H9 (cell line): ENCODE measurements around the gene LMX1A. TPM values are rescaled to one million over a fixed set of nuclear protein-coding genes. Genes with fewer than 3 reads are reported as not detected.

ENCODE experiments used
- DNase-seq: peaks from one replicate; pipeline ENCODE4 v3.0.0-alpha.2; 2017
- H2AFZ ChIP-seq: one replicate; pipeline ENCODE4 v1.6.1; 2013; ENCODE audit warnings: mild to moderate bottlenecking, low read length, control low read depth, moderate library complexity
- H2AK5ac ChIP-seq: 2 replicates; pipeline ENCODE4 v1.6.1; 2013; ENCODE audit warnings: low read length, control low read depth, mixed read lengths; ENCODE audit not compliant: insufficient read length
- H2BK120ac ChIP-seq: one replicate; pipeline ENCODE4 v1.6.1; 2013; ENCODE audit warnings: low read depth, mild to moderate bottlenecking, low read length, control low read depth, inconsistent platforms; ENCODE audit not compliant: poor library complexity, severe bottlenecking
- H2BK12ac ChIP-seq: 2 replicates; pipeline ENCODE4 v1.6.1; 2013; ENCODE audit warnings: low read length, control low read depth, mixed read lengths, low read depth; ENCODE audit not compliant: insufficient read length
- H2BK15ac ChIP-seq: 2 replicates; pipeline ENCODE4 v1.6.1; 2013; ENCODE audit warnings: low read depth, low read length, control low read depth
- H2BK20ac ChIP-seq: one replicate; pipeline ENCODE4 v1.6.1; 2013; ENCODE audit warnings: low read depth, mild to moderate bottlenecking, low read length, control low read depth, inconsistent platforms; ENCODE audit not compliant: poor library complexity, severe bottlenecking
- H2BK5ac ChIP-seq: 2 replicates; pipeline ENCODE4 v1.6.1; 2013; ENCODE audit warnings: low read length, control low read depth, mixed read lengths; ENCODE audit not compliant: insufficient read length
- H3K14ac ChIP-seq: 2 replicates; pipeline ENCODE4 v1.6.1; 2013; ENCODE audit warnings: low read length, control low read depth; ENCODE audit not compliant: insufficient read depth
- H3K18ac ChIP-seq: 2 replicates; pipeline ENCODE4 v1.6.1; 2013; ENCODE audit warnings: low read depth, mild to moderate bottlenecking, mixed read lengths, low read length, control low read depth; ENCODE audit not compliant: insufficient read length
- H3K23ac ChIP-seq: 2 replicates; pipeline ENCODE4 v1.6.1; 2013; ENCODE audit warnings: low read length, control low read depth, mixed read lengths, low read depth; ENCODE audit not compliant: insufficient read length
- H3K23me2 ChIP-seq: 2 replicates; pipeline ENCODE4 v1.6.1; 2013; ENCODE audit warnings: low read depth, mild to moderate bottlenecking, mixed read lengths, low read length, control low read depth; ENCODE audit not compliant: insufficient read length, poor library complexity, severe bottlenecking
- H3K27ac ChIP-seq: 2 replicates; pipeline ENCODE4 v1.5.1; 2013; ENCODE audit warnings: low read length, control low read depth, mixed read lengths, low read depth; ENCODE audit not compliant: insufficient read length
- H3K27me3 ChIP-seq: 2 replicates; pipeline ENCODE4 v1.6.1; 2013; ENCODE audit warnings: low read length, control low read depth, inconsistent platforms; ENCODE audit not compliant: insufficient read depth
- H3K4ac ChIP-seq: 2 replicates; pipeline ENCODE4 v1.6.1; 2013; ENCODE audit warnings: low read depth, mild to moderate bottlenecking, control low read depth, inconsistent platforms, low read length, moderate library complexity
- H3K4me1 ChIP-seq: 2 replicates; pipeline ENCODE4 v1.6.1; 2013; ENCODE audit warnings: low read length, control low read depth, inconsistent platforms; ENCODE audit not compliant: insufficient read depth
- H3K4me2 ChIP-seq: 2 replicates; pipeline ENCODE4 v1.6.1; 2013; ENCODE audit warnings: low read length, control low read depth, mixed read lengths; ENCODE audit not compliant: insufficient read length, insufficient read depth
- H3K56ac ChIP-seq: 2 replicates; pipeline ENCODE4 v1.6.1; 2013; ENCODE audit warnings: low read depth, mild to moderate bottlenecking, mixed read lengths, low read length, control low read depth; ENCODE audit not compliant: insufficient read length
- H3K79me1 ChIP-seq: 2 replicates; pipeline ENCODE4 v1.6.1; 2013; ENCODE audit warnings: low read depth, mild to moderate bottlenecking, moderate library complexity, low read length, control low read depth, inconsistent platforms; ENCODE audit not compliant: insufficient read depth, poor library complexity, severe bottlenecking
- H3K79me2 ChIP-seq: 2 replicates; pipeline ENCODE4 v1.6.1; 2013; ENCODE audit warnings: low read length, control low read depth, inconsistent platforms; ENCODE audit not compliant: insufficient read depth
- H3K9ac ChIP-seq: 2 replicates; pipeline ENCODE4 v1.6.1; 2013; ENCODE audit warnings: low read length, control low read depth, mixed read lengths; ENCODE audit not compliant: insufficient read length; ENCODE audit errors: extremely low read depth
- H3K9me3 ChIP-seq: one replicate; pipeline ENCODE4 v1.6.1; 2013; ENCODE audit warnings: low read depth, low read length, inconsistent platforms; ENCODE audit not compliant: control insufficient read depth
- H3T11ph ChIP-seq: one replicate; pipeline ENCODE4 v1.6.1; 2013; ENCODE audit warnings: mild to moderate bottlenecking, low read length, control low read depth, inconsistent platforms
- H4K20me1 ChIP-seq: one replicate; pipeline ENCODE4 v1.6.1; 2013; ENCODE audit not compliant: control insufficient read depth, insufficient read length, insufficient read depth
- H4K5ac ChIP-seq: 2 replicates; pipeline ENCODE4 v1.6.1; 2013; ENCODE audit warnings: low read depth, mild to moderate bottlenecking, mixed read lengths, low read length, control low read depth; ENCODE audit not compliant: insufficient read length
- H4K8ac ChIP-seq: replicated peaks from 2 replicates; pipeline ENCODE4 v1.6.1; 2013; ENCODE audit warnings: low read length, control low read depth, mixed read lengths, low read depth; ENCODE audit not compliant: insufficient read length
- H4K91ac ChIP-seq: 2 replicates; pipeline ENCODE4 v1.6.1; 2013; ENCODE audit warnings: low read depth, mild to moderate bottlenecking, moderate library complexity, mixed read lengths, low read length, control low read depth; ENCODE audit not compliant: insufficient read length
- H3K27ac Mint-ChIP-seq, 3 experiments: 2 replicates in 2 of 3; 3 replicates in 1 of 3; pipeline ENCODE4 v1.8.0; 2020 to 2021; ENCODE audit warnings: mixed read lengths in 3 of 3, mild to moderate bottlenecking in 1 of 3, moderate library complexity in 1 of 3
- H3K27me3 Mint-ChIP-seq: 2 replicates; pipeline ENCODE4 v1.8.0; 2021; ENCODE audit warnings: low read depth, mild to moderate bottlenecking, moderate library complexity, mixed read lengths
- H3K36me3 Mint-ChIP-seq, 3 experiments: 2 replicates in 2 of 3; 3 replicates in 1 of 3; pipeline ENCODE4 v1.8.0; 2020 to 2021; ENCODE audit warnings: low read depth in 3 of 3, mixed read lengths in 3 of 3; ENCODE audit not compliant: insufficient read depth in 1 of 3
- H3K4me1 Mint-ChIP-seq, 2 experiments: 2 replicates each; pipeline ENCODE4 v1.8.0; 2020; ENCODE audit warnings: mixed read lengths in 2 of 2
- H3K4me3 Mint-ChIP-seq, 2 experiments: 2 replicates in 1 of 2; 3 replicates in 1 of 2; pipeline ENCODE4 v1.8.0; 2020 to 2021; ENCODE audit warnings: mild to moderate bottlenecking in 2 of 2, mixed read lengths in 2 of 2, moderate library complexity in 1 of 2
- H3K9me3 Mint-ChIP-seq, 2 experiments: 2 replicates in 1 of 2; 3 replicates in 1 of 2; pipeline ENCODE4 v1.8.0; 2020; ENCODE audit warnings: mild to moderate bottlenecking in 2 of 2, mixed read lengths in 2 of 2, moderate library complexity in 1 of 2
- WGBS: extraction: QIAGEN DNeasy Blood & Tissue Kit; methylation state at CpG from one replicate; pipeline ENCODE4 v1.1.7; 2013; ENCODE audit warnings: missing lambda C conversion rate, low lambda C conversion rate, mixed read lengths; ENCODE audit not compliant: insufficient read length; ENCODE audit errors: extremely low coverage; 5-methylcytosine and 5-hydroxymethylcytosine counted together
- total RNA-seq: library from RNA; stranded (reverse); gene quantifications from 2 replicates; pipeline ENCODE4 v1.2.1, GENCODE V29; 2021
- TF ChIP-seq, protein P1 (sequence below): fragments of 200-600 bp; sonication (generic); conservative IDR thresholded peaks from 3 replicates; pipeline ENCODE4 v1.8.0; 2021; ENCODE audit warnings: antibody characterized with exemption, mild to moderate bottlenecking

The LMX1A gene
- total RNA-seq, 1 experiment from 2014 or later: not detected

DNA sequence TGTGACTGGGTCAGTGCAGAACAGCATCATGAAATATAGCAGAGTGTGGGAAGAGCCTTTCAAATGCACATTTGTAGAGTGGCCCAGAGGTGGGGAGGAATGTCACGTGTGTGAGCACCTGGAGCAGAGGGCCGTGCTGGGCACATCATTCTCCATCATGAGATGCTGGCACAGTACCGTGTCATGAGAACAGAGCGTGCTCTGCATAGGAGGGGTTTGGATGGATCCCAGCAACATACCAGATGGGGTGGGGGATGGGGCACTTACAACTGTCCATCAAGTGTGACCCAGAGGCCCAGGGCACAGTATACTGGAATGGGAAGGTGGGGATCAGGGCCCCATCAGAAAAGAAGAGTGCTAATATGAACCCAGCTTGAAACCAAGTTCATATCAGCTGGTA, 182.0 kb downstream of the LMX1A start:
- H3K27ac Mint-ChIP-seq: peak overlapping the region in 1 of 3 experiments; percentile 45; a peak in 1 of 7 replicates
- Histone ChIP-seq H3T11ph (no peak overlapping the region), H3K27me3 (no peaks in the 10 kb centered on the region), H3K56ac (no peak overlapping the region), H2BK15ac (no peak overlapping the region), H3K14ac (no peak overlapping the region), H2BK12ac (no peak overlapping the region), H3K23ac (no peak overlapping the region), H2BK5ac (no peak overlapping the region), H3K79me1 (no peaks in the 10 kb centered on the region), H3K4me2 (no peak overlapping the region), H3K27ac (no peak overlapping the region), H4K91ac (no peak overlapping the region), H3K4ac (no peak overlapping the region), H3K4me1 (peaks cover 4% of the 10 kb centered on the region; the same call in 1 of the 2 replicates), H2AK5ac (no peak overlapping the region), H4K5ac (no peak overlapping the region), H4K20me1 (no peaks in the 10 kb centered on the region), H2BK20ac (no peak overlapping the region), H3K18ac (no peak overlapping the region), H3K9me3 (no peaks in the 10 kb centered on the region), H3K23me2 (no peaks in the 10 kb centered on the region), H4K8ac (no peak overlapping the region), H3K9ac (no peak overlapping the region), H3K79me2 (no peaks in the 10 kb centered on the region), H2BK120ac (no peak overlapping the region), H2AFZ (no peak overlapping the region)
- H3K4me1 Mint-ChIP-seq: peaks cover 8 to 10% of the 10 kb centered on the region in 2 experiments
- H3K27me3 Mint-ChIP-seq: peaks cover 6% of the 10 kb centered on the region
- DNase-seq: no peak
- H3K36me3 Mint-ChIP-seq: no peaks in the 10 kb centered on the region
- H3K4me3 Mint-ChIP-seq: no peak overlapping the region
- no CpG with 5 or more reads among the region's 4 CpGs for WGBS
- TF ChIP-seq, protein P1, sequence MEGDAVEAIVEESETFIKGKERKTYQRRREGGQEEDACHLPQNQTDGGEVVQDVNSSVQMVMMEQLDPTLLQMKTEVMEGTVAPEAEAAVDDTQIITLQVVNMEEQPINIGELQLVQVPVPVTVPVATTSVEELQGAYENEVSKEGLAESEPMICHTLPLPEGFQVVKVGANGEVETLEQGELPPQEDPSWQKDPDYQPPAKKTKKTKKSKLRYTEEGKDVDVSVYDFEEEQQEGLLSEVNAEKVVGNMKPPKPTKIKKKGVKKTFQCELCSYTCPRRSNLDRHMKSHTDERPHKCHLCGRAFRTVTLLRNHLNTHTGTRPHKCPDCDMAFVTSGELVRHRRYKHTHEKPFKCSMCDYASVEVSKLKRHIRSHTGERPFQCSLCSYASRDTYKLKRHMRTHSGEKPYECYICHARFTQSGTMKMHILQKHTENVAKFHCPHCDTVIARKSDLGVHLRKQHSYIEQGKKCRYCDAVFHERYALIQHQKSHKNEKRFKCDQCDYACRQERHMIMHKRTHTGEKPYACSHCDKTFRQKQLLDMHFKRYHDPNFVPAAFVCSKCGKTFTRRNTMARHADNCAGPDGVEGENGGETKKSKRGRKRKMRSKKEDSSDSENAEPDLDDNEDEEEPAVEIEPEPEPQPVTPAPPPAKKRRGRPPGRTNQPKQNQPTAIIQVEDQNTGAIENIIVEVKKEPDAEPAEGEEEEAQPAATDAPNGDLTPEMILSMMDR: no peak
- no peaks in the 10 kb centered on the region for H3K9me3 Mint-ChIP-seq
